Measurements from ENCODE around the gene PRRT1B.

PRRT1B gene

DNA sequence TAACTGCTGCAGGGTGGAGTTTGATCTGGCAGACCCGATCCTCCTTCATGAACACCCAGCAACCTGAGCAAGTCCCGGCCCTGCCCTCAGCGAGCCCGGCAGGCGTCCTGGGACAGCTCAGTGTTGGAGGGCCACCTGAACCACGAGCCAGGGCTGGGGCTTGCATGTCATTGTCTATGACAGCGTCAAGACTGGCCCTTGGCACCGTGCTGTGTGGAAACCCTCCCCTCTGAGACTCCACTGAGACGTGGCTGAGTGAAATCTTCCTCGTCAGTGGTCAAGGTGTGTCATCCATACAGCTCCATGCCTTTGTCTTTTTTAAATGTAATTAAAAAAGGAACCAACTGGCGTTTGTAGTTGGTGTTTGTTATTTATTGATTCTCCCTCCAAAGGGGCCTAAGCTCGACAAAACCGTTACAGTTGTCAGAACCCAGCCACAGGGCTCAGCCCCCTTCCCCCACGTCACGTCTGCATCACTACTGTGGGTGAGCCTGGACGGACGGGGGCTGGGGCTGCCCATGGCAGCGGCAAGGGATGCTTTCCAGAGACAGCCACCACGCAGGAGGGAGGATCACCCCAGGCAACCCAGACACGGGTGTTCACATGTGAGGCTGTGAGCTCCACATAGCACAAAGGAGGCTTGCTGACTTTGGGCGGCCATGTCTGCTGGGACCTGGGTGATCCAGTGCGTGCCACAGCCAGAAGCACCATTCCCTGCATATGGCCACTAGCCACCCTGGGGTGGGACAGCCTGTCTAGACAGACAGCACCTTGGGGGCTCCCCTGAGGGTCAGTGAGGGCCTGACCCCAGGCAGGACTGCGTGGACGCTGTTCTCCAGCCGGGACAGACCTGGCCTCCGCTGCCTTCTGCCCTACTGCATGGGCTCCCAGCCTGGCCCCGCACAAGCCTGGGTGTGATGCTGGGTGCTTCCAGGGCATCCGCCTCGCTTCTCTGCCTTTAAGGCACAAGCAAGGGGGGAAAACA lies 21.6 kb upstream of the PRRT1B start:
- Histone ChIP-seq H2AFZ (no peak overlapping the region), H3K36me3 (ENCODE audit: control insufficient read depth, insufficient read depth, low read length) (no peaks in the 10 kb centered on the region), H3K27ac (no peak overlapping the region), H3K27me3 (ENCODE audit: control insufficient read depth, insufficient read depth, low read length) (no peaks in the 10 kb centered on the region), H3K9ac (no peak overlapping the region), H3K4me1 (no peaks in the 10 kb centered on the region), H3K79me2 (no peaks in the 10 kb centered on the region), H3K9me3 (ENCODE audit: control insufficient read depth, low read length) (no peaks in the 10 kb centered on the region), H3K4me3 (ENCODE audit: low read depth, low read length) (no peak overlapping the region), H3K4me2 (ENCODE audit: low read length) (no peak overlapping the region)
- TF ChIP-seq, protein P1, sequence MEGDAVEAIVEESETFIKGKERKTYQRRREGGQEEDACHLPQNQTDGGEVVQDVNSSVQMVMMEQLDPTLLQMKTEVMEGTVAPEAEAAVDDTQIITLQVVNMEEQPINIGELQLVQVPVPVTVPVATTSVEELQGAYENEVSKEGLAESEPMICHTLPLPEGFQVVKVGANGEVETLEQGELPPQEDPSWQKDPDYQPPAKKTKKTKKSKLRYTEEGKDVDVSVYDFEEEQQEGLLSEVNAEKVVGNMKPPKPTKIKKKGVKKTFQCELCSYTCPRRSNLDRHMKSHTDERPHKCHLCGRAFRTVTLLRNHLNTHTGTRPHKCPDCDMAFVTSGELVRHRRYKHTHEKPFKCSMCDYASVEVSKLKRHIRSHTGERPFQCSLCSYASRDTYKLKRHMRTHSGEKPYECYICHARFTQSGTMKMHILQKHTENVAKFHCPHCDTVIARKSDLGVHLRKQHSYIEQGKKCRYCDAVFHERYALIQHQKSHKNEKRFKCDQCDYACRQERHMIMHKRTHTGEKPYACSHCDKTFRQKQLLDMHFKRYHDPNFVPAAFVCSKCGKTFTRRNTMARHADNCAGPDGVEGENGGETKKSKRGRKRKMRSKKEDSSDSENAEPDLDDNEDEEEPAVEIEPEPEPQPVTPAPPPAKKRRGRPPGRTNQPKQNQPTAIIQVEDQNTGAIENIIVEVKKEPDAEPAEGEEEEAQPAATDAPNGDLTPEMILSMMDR (IDR thresholded peaks at IDR 0.05), result no peak

DNA sequence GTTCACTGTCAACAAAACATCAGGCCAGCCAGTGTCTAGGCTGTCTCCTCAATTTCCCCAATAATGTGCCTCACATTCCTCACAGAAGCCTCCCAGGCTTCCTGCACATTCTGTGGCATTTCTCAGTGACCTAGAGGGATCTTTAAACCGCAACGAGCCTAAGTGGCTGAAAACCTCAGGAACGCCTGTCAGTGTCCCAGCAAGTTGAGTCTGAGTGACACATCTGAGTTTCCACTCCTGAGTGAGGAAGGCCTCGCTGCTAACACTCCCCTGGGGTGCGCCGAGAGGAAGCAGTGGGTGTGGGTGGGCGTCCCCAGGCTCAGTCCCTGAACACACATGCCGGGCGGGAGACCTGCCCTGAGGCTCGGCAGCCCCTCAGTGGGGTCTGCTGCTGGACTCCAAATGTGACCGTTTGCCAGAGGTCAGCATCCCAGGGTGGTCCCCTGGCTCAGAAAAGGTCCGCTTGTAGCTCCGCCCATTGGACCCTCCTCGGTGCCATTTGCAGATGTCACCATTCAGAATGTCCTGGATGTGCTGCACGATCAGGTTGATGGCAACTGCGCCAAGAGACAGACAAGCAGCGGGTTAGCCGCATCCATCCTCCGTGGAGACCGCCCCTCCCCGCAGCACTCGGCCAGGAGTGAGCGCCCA lies 20.5 kb upstream of the PRRT1B start:
- no peaks in the 10 kb centered on the region for H3K9me3 ChIP-seq (ENCODE audit: control insufficient read depth, low read length)
- TF ChIP-seq, protein P1 (IDR thresholded peaks at IDR 0.05), result no peak

DNA sequence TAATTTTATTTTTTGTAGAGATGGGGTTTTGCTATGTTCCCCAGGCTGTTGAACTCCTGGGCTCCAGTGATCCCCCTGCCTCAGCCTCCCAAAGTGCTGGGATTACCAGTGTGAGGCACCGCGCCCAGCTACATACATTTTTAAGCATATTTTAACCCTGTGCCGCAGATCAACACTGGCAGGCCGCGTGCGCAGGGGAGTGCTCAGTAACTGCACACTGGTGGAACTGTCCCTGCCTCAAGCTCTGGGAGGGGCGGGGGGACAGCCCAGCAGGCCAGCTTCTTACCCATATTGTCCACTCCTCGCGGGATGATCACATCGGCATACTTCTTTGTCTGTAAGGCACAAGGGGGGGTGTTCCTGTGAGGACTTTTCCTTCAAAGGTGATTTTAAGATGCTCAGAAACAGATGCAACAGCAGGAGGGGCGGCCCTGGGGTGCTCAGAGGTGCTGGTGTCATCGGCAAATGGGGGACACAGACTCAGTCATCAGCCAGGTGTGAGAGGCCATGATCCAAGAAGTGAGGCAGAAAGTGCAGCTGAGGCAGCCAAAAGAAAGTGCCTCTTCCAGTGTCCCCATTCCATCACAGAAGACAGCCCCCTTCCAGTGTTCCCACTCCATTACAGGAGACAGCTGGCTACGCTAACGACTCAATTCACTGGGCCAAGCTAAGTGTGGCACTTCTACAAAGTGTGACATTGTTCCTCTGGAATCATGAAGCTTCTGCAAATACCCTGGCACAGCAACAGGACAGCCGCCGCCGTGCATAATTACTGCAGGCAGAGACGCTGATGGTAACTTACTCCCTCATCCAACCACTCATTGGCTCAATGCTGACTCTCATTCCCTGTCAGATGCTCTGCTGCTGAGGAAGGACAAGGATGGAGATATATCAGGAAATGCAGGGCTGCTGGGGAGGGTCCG lies 19.4 kb upstream of the PRRT1B start:
- Histone ChIP-seq H3K79me2 (no peaks in the 10 kb centered on the region), H3K27ac (no peak overlapping the region), H3K4me3 (ENCODE audit: low read depth, low read length) (no peak overlapping the region), H3K9ac (no peak overlapping the region), H3K4me1 (no peaks in the 10 kb centered on the region), H3K36me3 (ENCODE audit: control insufficient read depth, insufficient read depth, low read length) (no peaks in the 10 kb centered on the region), H2AFZ (no peak overlapping the region), H3K9me3 (ENCODE audit: control insufficient read depth, low read length) (no peaks in the 10 kb centered on the region), H3K27me3 (ENCODE audit: control insufficient read depth, insufficient read depth, low read length) (no peaks in the 10 kb centered on the region), H3K4me2 (ENCODE audit: low read length) (no peak overlapping the region)
- TF ChIP-seq, protein P1 (IDR thresholded peaks at IDR 0.05), result no peak

More for the DNA sequence above, 20.5 kb upstream of the PRRT1B start:
- H3K27me3 ChIP-seq (ENCODE audit: control insufficient read depth, insufficient read depth, low read length), result no peaks in the 10 kb centered on the region
- H3K4me3 ChIP-seq (ENCODE audit: low read depth, low read length), result no peak overlapping the region
- H3K27ac ChIP-seq, result no peak overlapping the region
- no peaks in the 10 kb centered on the region for H3K36me3 ChIP-seq (ENCODE audit: control insufficient read depth, insufficient read depth, low read length)
- H3K4me2 ChIP-seq (ENCODE audit: low read length), result no peak overlapping the region
- no peaks in the 10 kb centered on the region for H3K79me2 ChIP-seq
- H3K9ac ChIP-seq, result no peak overlapping the region
- no peaks in the 10 kb centered on the region for H3K4me1 ChIP-seq
- H2AFZ ChIP-seq, result no peak overlapping the region

DNA sequence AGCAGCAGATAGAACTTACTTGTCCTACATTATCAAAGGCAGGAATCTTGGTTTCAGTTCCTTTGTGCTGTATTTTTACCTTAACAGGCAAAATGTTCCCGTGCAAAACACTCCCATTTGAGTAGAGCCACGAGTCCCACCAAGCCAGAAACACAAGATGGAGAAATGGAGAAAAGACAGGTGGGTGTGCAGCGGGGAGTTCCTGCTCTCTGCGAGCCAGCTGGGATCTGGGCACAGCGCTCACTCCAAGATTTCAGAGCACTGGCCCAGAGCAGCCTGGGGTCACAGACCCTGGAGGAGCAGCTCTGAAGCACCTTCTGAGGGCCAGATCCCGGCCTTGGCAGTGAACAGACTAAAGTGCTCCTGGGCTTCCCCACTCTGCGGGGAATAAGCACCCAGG lies 17.1 kb upstream of the PRRT1B start:
- Histone ChIP-seq H2AFZ (no peak overlapping the region), H3K27me3 (ENCODE audit: control insufficient read depth, insufficient read depth, low read length) (no peaks in the 10 kb centered on the region), H3K4me3 (ENCODE audit: low read depth, low read length) (no peak overlapping the region), H3K4me1 (no peaks in the 10 kb centered on the region), H3K9me3 (ENCODE audit: control insufficient read depth, low read length) (no peaks in the 10 kb centered on the region), H3K9ac (no peak overlapping the region), H3K4me2 (ENCODE audit: low read length) (no peak overlapping the region), H3K36me3 (ENCODE audit: control insufficient read depth, insufficient read depth, low read length) (no peaks in the 10 kb centered on the region), H3K27ac (no peak overlapping the region), H3K79me2 (no peaks in the 10 kb centered on the region)
- TF ChIP-seq, protein P1 (IDR thresholded peaks at IDR 0.05), result no peak

Data from parathyroid adenoma (tissue), 2 donors.